ENCODE results near the gene PCDHB14.

- TF ChIP-seq TAF1 (IDR thresholded peaks at IDR 0.05; ENCODE audit: borderline replicate concordance, insufficient read depth, low read length), result no peak
- no peak for TF ChIP-seq POLR2AphosphoS5 (IDR thresholded peaks at IDR 0.05; ENCODE audit: low read depth, low read length)
- no peak for TF ChIP-seq REST (IDR thresholded peaks at IDR 0.05; ENCODE audit: insufficient read depth in 1 of 2, low read depth in 2 of 2, low read length in 2 of 2)
- TF ChIP-seq SIN3A (IDR thresholded peaks at IDR 0.05; ENCODE audit: borderline replicate concordance, insufficient read depth, low read length), result no peak
Observed at GRCh38 chr5:141175933-141176332, 47.2 kb upstream of the PCDHB14 start.

All from PFSK-1 (cell line).